ENCODE results near the gene NEUROD2.

DNA sequence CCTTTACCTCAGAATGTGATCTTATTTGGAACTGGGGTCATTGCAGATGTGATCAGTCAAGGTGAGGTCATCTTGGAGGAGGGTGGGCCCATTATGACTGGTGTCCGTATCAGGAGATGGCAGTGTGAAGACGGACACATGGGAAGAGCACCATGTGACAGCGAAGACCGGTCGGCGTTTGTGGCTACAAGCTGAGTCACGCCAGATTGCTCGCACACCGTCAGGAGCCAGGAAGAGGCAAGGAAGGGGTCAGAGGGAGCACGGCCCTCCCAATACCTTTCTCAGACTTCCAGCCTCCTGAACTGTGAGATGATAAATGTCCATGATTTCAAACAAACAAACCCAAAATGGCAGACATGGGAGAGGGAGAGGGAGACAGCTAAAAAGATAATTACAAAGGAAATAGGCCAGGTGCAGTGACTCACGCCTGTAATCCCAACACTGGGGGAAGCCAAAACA lies 42.4 kb upstream of the NEUROD2 start:
- TF ChIP-seq, protein P1, sequence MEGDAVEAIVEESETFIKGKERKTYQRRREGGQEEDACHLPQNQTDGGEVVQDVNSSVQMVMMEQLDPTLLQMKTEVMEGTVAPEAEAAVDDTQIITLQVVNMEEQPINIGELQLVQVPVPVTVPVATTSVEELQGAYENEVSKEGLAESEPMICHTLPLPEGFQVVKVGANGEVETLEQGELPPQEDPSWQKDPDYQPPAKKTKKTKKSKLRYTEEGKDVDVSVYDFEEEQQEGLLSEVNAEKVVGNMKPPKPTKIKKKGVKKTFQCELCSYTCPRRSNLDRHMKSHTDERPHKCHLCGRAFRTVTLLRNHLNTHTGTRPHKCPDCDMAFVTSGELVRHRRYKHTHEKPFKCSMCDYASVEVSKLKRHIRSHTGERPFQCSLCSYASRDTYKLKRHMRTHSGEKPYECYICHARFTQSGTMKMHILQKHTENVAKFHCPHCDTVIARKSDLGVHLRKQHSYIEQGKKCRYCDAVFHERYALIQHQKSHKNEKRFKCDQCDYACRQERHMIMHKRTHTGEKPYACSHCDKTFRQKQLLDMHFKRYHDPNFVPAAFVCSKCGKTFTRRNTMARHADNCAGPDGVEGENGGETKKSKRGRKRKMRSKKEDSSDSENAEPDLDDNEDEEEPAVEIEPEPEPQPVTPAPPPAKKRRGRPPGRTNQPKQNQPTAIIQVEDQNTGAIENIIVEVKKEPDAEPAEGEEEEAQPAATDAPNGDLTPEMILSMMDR (IDR thresholded peaks at IDR 0.05), result no peak
- TF ChIP-seq POLR2A (IDR thresholded peaks at IDR 0.05), result no peak
